Endothelial cell of umbilical vein (primary cell): ENCODE results near the gene CDC42BPG. TPM values are rescaled to one million over a fixed set of nuclear protein-coding genes. Genes with fewer than 3 reads are reported as not detected.

Source experiments
- BruUV-seq: library from RNA; stranded (reverse); fragments of 400-500 nt; replicated peaks from 2 replicates; lab custom pipeline; 2021; lab: Mats Ljungman, UMichigan
- CTCF ChIA-PET: fragments of 300-600, 350-600 bp; sonication (Branson Sonifier 250); formaldehyde crosslinking; loops from one replicate; lab custom pipeline; 2021; ENCODE audit warnings: antibody characterized with exemption, inconsistent platforms; lab: Charles Lee
- POLR2A ChIA-PET: fragments of 300-600, 350-600 bp; sonication (Branson Sonifier 250); formaldehyde crosslinking; loops from one replicate; lab custom pipeline; 2021; ENCODE audit warnings: antibody characterized with exemption, inconsistent platforms; lab: Charles Lee
- DNase-seq: peaks from one replicate; pipeline ENCODE4 v3.0.0-alpha.2; 2011; ENCODE audit warnings: low read depth, low spot score
- FAIRE-seq: peaks from 2 replicates; lab custom pipeline; 2011; peaks lifted over from hg19 to GRCh38; lab: Jason Lieb, UNC
- H2AFZ ChIP-seq: 2 replicates; pipeline ENCODE4 v1.6.0; 2012; ENCODE audit warnings: low read depth, low read length, control low read depth, inconsistent platforms
- H3K27ac ChIP-seq: 2 replicates; pipeline ENCODE4 v1.5.1; 2011; ENCODE audit warnings: low read depth, mild to moderate bottlenecking, control low read depth, low read length, moderate library complexity; ENCODE audit not compliant: insufficient read depth
- H3K27me3 ChIP-seq, 2 experiments: 2 replicates each; pipeline versions ENCODE4 v1.6.0 to v1.6.1; 2011; ENCODE audit warnings: low read length in 2 of 2, mixed read lengths in 1 of 2; ENCODE audit not compliant: control insufficient read depth in 2 of 2, insufficient read depth in 2 of 2
- H3K36me3 ChIP-seq, 2 experiments: 2 replicates in 1 of 2; 3 replicates in 1 of 2; pipeline ENCODE4 v1.5.1; 2011; ENCODE audit warnings: low read length in 2 of 2, mild to moderate bottlenecking in 1 of 2, moderate library complexity in 1 of 2; ENCODE audit not compliant: control insufficient read depth in 2 of 2, insufficient read depth in 2 of 2; ENCODE audit errors: extremely low read depth in 1 of 2
- H3K4me1 ChIP-seq: 3 replicates; pipeline ENCODE4 v1.5.1; 2011; ENCODE audit warnings: mild to moderate bottlenecking, low read length; ENCODE audit not compliant: control insufficient read depth, insufficient read depth; ENCODE audit errors: extremely low read depth
- H3K4me2 ChIP-seq: 2 replicates; pipeline ENCODE4 v1.6.1; 2011; ENCODE audit warnings: low read length, control low read depth, mixed read lengths; ENCODE audit not compliant: insufficient read depth
- H3K4me3 ChIP-seq, 3 experiments: fragments of 200-600 bp in 1 of 3; sonication (generic), shearing (Covaris generic) in 1 of 3; replicated peaks in 1 of 3; 2 replicates each; pipeline ENCODE4 v1.5.1; 2011 to 2016; ENCODE audit warnings: control low read depth in 3 of 3, low read length in 3 of 3, mild to moderate bottlenecking in 2 of 3, inconsistent platforms in 1 of 3, low read depth in 1 of 3, moderate library complexity in 1 of 3; ENCODE audit not compliant: insufficient read depth in 1 of 3
- H3K79me2 ChIP-seq: 2 replicates; pipeline ENCODE4 v1.6.0; 2012; ENCODE audit warnings: low read length, inconsistent platforms; ENCODE audit not compliant: control insufficient read depth, insufficient read depth
- H3K9ac ChIP-seq: replicated peaks from 2 replicates; pipeline ENCODE3; 2011; ENCODE audit warnings: low read length, control low read depth; ENCODE audit not compliant: insufficient read depth; ENCODE audit errors: extremely low read depth
- H3K9me1 ChIP-seq: replicated peaks from 3 replicates; pipeline ENCODE4 v1.6.0; 2011; ENCODE audit warnings: mild to moderate bottlenecking, low read length; ENCODE audit not compliant: control insufficient read depth, insufficient read depth; ENCODE audit errors: extremely low read depth
- H3K9me3 ChIP-seq: replicated peaks from 2 replicates; pipeline ENCODE4 v1.5.1; 2012; ENCODE audit warnings: low read length, inconsistent platforms; ENCODE audit not compliant: control insufficient read depth, insufficient read depth
- H4K20me1 ChIP-seq: replicated peaks from 2 replicates; pipeline ENCODE3; 2011; ENCODE audit warnings: mild to moderate bottlenecking, low read length; ENCODE audit not compliant: control insufficient read depth, insufficient read depth; ENCODE audit errors: extremely low read depth
- CTCF ChIP-seq, 2 donors: IDR thresholded peaks; 1 replicate in 1 of 2; 2 replicates in 1 of 2; pipeline ENCODE4 v1.5.1; 2011; ENCODE audit warnings: low read length in 2 of 2, mild to moderate bottlenecking in 2 of 2, moderate library complexity in 2 of 2, control low read depth in 1 of 2, inconsistent platforms in 1 of 2, low read depth in 1 of 2; ENCODE audit not compliant: insufficient read depth in 1 of 2; ENCODE audit errors: extremely low read depth in 1 of 2
- EZH2 ChIP-seq: IDR thresholded peaks from 2 replicates; pipeline ENCODE4 v1.6.1; 2012; ENCODE audit warnings: borderline replicate concordance, low read depth, mild to moderate bottlenecking, moderate library complexity, low read length, inconsistent platforms; ENCODE audit not compliant: severe bottlenecking
- FOS ChIP-seq: IDR thresholded peaks from 2 replicates; pipeline ENCODE4 v1.6.1; 2011; ENCODE audit warnings: mild to moderate bottlenecking, low read length, moderate library complexity, borderline replicate concordance; ENCODE audit not compliant: insufficient read depth
- GATA2 ChIP-seq: IDR thresholded peaks from 2 replicates; pipeline ENCODE4 v1.7.0; 2011; ENCODE audit warnings: low read depth, mild to moderate bottlenecking, moderate library complexity, mixed read lengths, low read length; ENCODE audit not compliant: insufficient read length, insufficient read depth
- JUN ChIP-seq: IDR thresholded peaks from 2 replicates; pipeline ENCODE4 v1.6.1; 2011; ENCODE audit warnings: borderline replicate concordance, low read depth; ENCODE audit not compliant: insufficient read length, insufficient read depth
- MAX ChIP-seq: IDR thresholded peaks from 2 replicates; pipeline ENCODE4 v1.6.1; 2011; ENCODE audit not compliant: insufficient read depth, insufficient read length
- MYC ChIP-seq: IDR thresholded peaks from one replicate; pipeline ENCODE4 v1.6.1; 2011; ENCODE audit warnings: mild to moderate bottlenecking, low read depth, low read length
- POLR2A ChIP-seq: IDR thresholded peaks from 2 replicates; pipeline ENCODE4 v1.6.1; 2012; ENCODE audit warnings: low read depth, mild to moderate bottlenecking, control low read depth, low read length
- POLR2AphosphoS5 ChIP-seq: IDR thresholded peaks from 2 replicates; pipeline ENCODE4 v1.6.1; 2012; ENCODE audit warnings: low read depth, mild to moderate bottlenecking, control low read depth, low read length, moderate library complexity; ENCODE audit not compliant: insufficient read depth
- dilution Hi-C: fragments of 300-500 bp; cut with MboI; formaldehyde crosslinking; loops from one replicate; pipeline ENCODE4 v1.15.0; 2019; ENCODE audit warnings: low sequenced_read_pairs; ENCODE audit not compliant: extremely low pct_ligation_motif_present
- intact Hi-C: fragments of 100-400 bp; cut with micrococcal nuclease; formaldehyde crosslinking; loops from one replicate; pipeline ENCODE4 v1.10.0; 2022
- polyA plus RNA-seq, 4 experiments: library from polyadenylated mRNA; depleted of rRNA in 3 of 4; stranded (reverse) in 3 of 4; unstranded in 1 of 4; fragments of >200 nt; gene quantifications; 2 replicates each; pipeline versions ENCODE4 v1.2.1 to v1.2.3, GENCODE V29; 2011 to 2012; ENCODE audit warnings: missing spikeins in 1 of 4
- total RNA-seq: library from RNA; stranded (reverse); gene quantifications from 2 replicates; pipeline ENCODE4 v1.2.3, GENCODE V29; 2021

CDC42BPG gene
- total and polyA plus RNA-seq, 2 donors (not counting 3 experiments of a cell fraction or from before 2014, with no cell fraction given): 0.19 to 0.42 TPM

GRCh38 chr11:64831411-64831891, 13.0 kb downstream of the CDC42BPG start:
- no peaks in the 10 kb centered on the region for H3K27me3 ChIP-seq
- DNase-seq (no peak), FAIRE-seq (no peak)
- ChIA-PET CTCF (interaction anchor here (1.2 kb wide), 1 partner anchor 44 kb away, joined by 4 read pairs; no protein-coding TSS in a partner anchor), POLR2A (no interaction called here)
- H3K27ac ChIP-seq: no peak overlapping the region
- H2AFZ ChIP-seq: no peak overlapping the region
- H3K4me3 ChIP-seq: no peak overlapping the region
- no peak overlapping the region for H3K9ac ChIP-seq
- H3K4me1 ChIP-seq: no peaks in the 10 kb centered on the region
- dilution Hi-C loops: no loop called here
- intact Hi-C loops: no loop called here
- no peaks in the 10 kb centered on the region for H4K20me1 ChIP-seq
- no peaks in the 10 kb centered on the region for H3K79me2 ChIP-seq
- no TSS peak for BruUV-seq
- H3K36me3 ChIP-seq: no peaks in the 10 kb centered on the region
- no peaks in the 10 kb centered on the region for H3K9me1 ChIP-seq
- TF ChIP-seq CTCF (IDR thresholded peaks at IDR 0.05; ENCODE audit: extremely low read depth in 1 of 2, insufficient read depth in 1 of 2, low read depth in 1 of 2, low read length in 2 of 2) (no peak), POLR2A (no peak), MAX (no peak), MYC (no peak), POLR2AphosphoS5 (no peak), GATA2 (no peak), EZH2 (no peak), JUN (no peak), FOS (no peak)
- H3K4me2 ChIP-seq: no peak overlapping the region
- no peaks in the 10 kb centered on the region for H3K9me3 ChIP-seq
